MCF 10A (cell line): ENCODE results near the gene MED12L. TPM values are rescaled to one million over a fixed set of nuclear protein-coding genes. Genes with fewer than 3 reads are reported as not detected.

Source experiments
- BruUV-seq: library from RNA; stranded (reverse); fragments of 400-500 nt; replicated peaks from 2 replicates; lab custom pipeline; 2021; lab: Mats Ljungman, UMichigan
- CTCF ChIA-PET: fragments of 300-600 bp; sonication (Branson Sonifier 250); formaldehyde crosslinking; extraction: SDS; loops from one replicate; lab custom pipeline; 2021; ENCODE audit warnings: antibody characterized with exemption, inconsistent platforms; lab: Yijun Ruan, JAX
- POLR2A ChIA-PET: fragments of 300-600, 350-650 bp; sonication (Branson Sonifier 250); formaldehyde crosslinking; extraction: SDS; loops from one replicate; lab custom pipeline; 2020; ENCODE audit warnings: antibody characterized with exemption, inconsistent platforms; lab: Yijun Ruan, JAX
- DNase-seq: peaks from one replicate; pipeline ENCODE4 v3.0.0-alpha.2; 2018; ENCODE audit not compliant: unreplicated experiment
- H3K27ac Mint-ChIP-seq: one replicate; pipeline ENCODE4 v1.8.0; 2022; ENCODE audit warnings: mild to moderate bottlenecking, low read depth, mixed read lengths; ENCODE audit not compliant: unreplicated experiment
- H3K27me3 Mint-ChIP-seq: one replicate; pipeline ENCODE4 v1.8.0; 2022; ENCODE audit warnings: mixed read lengths; ENCODE audit not compliant: insufficient read depth, unreplicated experiment
- H3K36me3 Mint-ChIP-seq: one replicate; pipeline ENCODE4 v1.8.0; 2022; ENCODE audit warnings: mild to moderate bottlenecking, moderate library complexity, mixed read lengths; ENCODE audit not compliant: insufficient read depth, unreplicated experiment
- H3K4me1 Mint-ChIP-seq: one replicate; pipeline ENCODE4 v1.8.0; 2022; ENCODE audit warnings: mixed read lengths; ENCODE audit not compliant: insufficient read depth, unreplicated experiment
- H3K4me3 Mint-ChIP-seq: one replicate; pipeline ENCODE4 v1.8.0; 2022; ENCODE audit warnings: mild to moderate bottlenecking, moderate library complexity, mixed read lengths; ENCODE audit not compliant: unreplicated experiment
- H3K9me3 Mint-ChIP-seq: one replicate; pipeline ENCODE4 v1.8.0; 2022; ENCODE audit warnings: mixed read lengths; ENCODE audit not compliant: unreplicated experiment
- intact Hi-C: fragments of 100-400 bp; cut with micrococcal nuclease; formaldehyde crosslinking; loops from 2 replicates; pipeline ENCODE4 v1.14.1; 2022
- total RNA-seq: library from RNA; stranded (reverse); gene quantifications from 2 replicates; pipeline ENCODE4 v1.2.3, GENCODE V29; 2022
- TF ChIP-seq, protein P1 (sequence below): fragments of 200-600 bp; IDR thresholded peaks from one replicate; pipeline ENCODE4 v1.8.0; 2022; ENCODE audit warnings: antibody characterized with exemption, mild to moderate bottlenecking; ENCODE audit not compliant: unreplicated experiment

MED12L gene
- total RNA-seq, 1 experiment from 2014 or later, result 0.47 TPM

DNA sequence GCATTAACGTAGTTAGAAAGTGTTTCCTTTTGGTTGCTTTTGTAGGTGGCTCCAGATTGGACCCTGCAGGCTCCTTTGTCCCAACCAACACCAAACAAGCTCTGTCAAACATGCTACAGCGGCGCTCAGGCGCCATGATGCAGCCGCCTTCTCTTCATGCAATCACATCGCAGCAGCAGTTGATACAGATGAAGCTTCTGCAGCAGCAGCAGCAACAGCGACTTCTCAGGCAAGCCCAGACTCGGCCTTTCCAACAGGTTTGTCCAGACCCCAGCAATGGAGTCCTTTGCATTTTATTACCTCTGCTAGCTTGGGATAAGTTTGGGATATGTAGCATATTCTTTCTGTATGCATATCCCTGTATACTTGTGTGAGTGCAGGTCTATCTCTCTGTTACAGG is 309.1 kb downstream of the MED12L start:
- H3K9me3 Mint-ChIP-seq, result no peaks in the 10 kb centered on the region
- H3K36me3 Mint-ChIP-seq, result no peaks in the 10 kb centered on the region
- no peak overlapping the region for H3K27ac Mint-ChIP-seq
- DNase-seq, result no peak
- TF ChIP-seq, protein P1, sequence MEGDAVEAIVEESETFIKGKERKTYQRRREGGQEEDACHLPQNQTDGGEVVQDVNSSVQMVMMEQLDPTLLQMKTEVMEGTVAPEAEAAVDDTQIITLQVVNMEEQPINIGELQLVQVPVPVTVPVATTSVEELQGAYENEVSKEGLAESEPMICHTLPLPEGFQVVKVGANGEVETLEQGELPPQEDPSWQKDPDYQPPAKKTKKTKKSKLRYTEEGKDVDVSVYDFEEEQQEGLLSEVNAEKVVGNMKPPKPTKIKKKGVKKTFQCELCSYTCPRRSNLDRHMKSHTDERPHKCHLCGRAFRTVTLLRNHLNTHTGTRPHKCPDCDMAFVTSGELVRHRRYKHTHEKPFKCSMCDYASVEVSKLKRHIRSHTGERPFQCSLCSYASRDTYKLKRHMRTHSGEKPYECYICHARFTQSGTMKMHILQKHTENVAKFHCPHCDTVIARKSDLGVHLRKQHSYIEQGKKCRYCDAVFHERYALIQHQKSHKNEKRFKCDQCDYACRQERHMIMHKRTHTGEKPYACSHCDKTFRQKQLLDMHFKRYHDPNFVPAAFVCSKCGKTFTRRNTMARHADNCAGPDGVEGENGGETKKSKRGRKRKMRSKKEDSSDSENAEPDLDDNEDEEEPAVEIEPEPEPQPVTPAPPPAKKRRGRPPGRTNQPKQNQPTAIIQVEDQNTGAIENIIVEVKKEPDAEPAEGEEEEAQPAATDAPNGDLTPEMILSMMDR, result no peak
- H3K27me3 Mint-ChIP-seq, result no peaks in the 10 kb centered on the region
- POLR2A ChIA-PET, result no interaction called here
- no peak overlapping the region for H3K4me3 Mint-ChIP-seq
- intact Hi-C loops, result no loop called here
- no peaks in the 10 kb centered on the region for H3K4me1 Mint-ChIP-seq
- CTCF ChIA-PET, result interaction anchor here (0.6 kb wide), 1 partner anchor 15 kb away, joined by 3 read pairs; no protein-coding TSS in a partner anchor
- BruUV-seq, result no TSS peak

DNA sequence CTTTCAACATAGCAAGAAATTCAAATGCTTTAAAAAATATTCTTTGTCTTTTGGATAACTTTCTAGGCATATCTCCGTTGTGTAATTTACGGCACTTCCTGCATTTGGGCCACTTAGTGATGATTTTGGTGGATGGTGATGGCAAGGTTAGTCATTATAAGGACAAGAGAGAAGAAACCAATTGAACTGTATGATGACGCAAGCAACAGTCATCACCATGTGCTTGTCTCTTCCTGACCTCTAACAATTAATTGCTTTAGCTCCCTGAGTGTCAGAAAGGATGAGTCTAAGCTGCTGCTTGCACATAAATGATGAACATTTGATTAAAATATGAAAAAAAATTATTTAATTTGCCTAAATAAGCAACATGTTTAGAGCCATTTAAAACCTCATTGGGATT is 310.3 kb downstream of the MED12L start:
- ChIA-PET CTCF (interaction anchor here (0.6 to 0.7 kb wide), 2 partner anchors 168 to 215 kb away, joined by 3 read pairs; no protein-coding TSS in a partner anchor), POLR2A (interaction anchor here (0.6 to 1.2 kb wide), 4 partner anchors 9 to 1515 kb away, joined by 3 to 4 read pairs (median 3); partner anchors contain the start of gene GPR87)
- H3K27ac Mint-ChIP-seq, result no peak overlapping the region
- H3K4me3 Mint-ChIP-seq, result no peak overlapping the region
- TF ChIP-seq, protein P1, result no peak
- H3K9me3 Mint-ChIP-seq, result no peaks in the 10 kb centered on the region
- H3K27me3 Mint-ChIP-seq, result no peaks in the 10 kb centered on the region
- no peaks in the 10 kb centered on the region for H3K4me1 Mint-ChIP-seq
- DNase-seq, result peak; percentile 40
- BruUV-seq, result no TSS peak
- intact Hi-C loops, result no loop called here
- H3K36me3 Mint-ChIP-seq, result peaks cover 6% of the 10 kb centered on the region

DNA sequence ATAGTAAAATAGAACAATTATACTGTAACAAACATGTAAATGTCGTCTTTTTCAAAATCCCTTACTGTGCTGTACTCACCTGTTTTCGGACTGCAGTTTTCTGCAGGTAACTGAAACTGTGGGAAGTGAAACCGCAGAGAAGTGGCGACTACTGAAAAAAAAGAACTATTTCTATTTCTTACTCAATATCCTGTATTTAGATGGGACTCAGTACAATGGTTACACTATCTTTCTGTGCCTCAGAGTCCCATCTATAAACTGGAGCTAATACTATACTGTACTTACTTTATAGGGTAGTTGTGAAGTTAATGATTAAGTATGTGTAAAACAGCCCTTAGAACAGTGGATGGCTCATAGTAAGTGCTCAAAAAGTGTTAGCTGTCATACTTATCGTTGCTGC is 313.4 kb downstream of the MED12L start:
- peaks cover 6% of the 10 kb centered on the region for H3K36me3 Mint-ChIP-seq
- POLR2A ChIA-PET, result no interaction called here
- H3K27ac Mint-ChIP-seq, result no peak overlapping the region
- no peak overlapping the region for H3K4me3 Mint-ChIP-seq
- DNase-seq, result no peak
- H3K4me1 Mint-ChIP-seq, result peaks cover 5% of the 10 kb centered on the region
- TF ChIP-seq, protein P1, result no peak
- CTCF ChIA-PET, result interaction anchor here (0.7 to 0.8 kb wide), 2 partner anchors 9 to 520 kb away, joined by 3 read pairs; no protein-coding TSS in a partner anchor
- intact Hi-C loops, result no loop called here
- no TSS peak for BruUV-seq
- H3K27me3 Mint-ChIP-seq, result no peaks in the 10 kb centered on the region
- H3K9me3 Mint-ChIP-seq, result no peaks in the 10 kb centered on the region

DNA sequence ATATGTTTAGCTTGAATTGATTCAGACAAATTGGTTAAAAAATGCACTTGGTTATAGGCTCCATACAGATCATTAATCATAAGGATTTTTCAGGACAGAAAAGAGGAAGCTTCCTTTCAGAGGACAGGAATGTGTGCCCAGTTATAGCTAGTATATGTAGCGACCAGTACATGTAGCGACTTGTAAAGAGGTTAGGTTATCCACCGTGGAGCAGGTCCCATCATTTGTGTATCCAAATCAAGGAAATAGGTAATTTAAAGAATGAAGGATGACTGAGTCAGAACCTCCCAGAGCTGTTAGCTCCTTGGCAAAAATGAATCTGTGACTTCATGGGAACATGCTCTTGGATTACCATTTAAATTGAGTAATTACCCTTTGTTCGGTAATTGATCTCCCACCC is 314.9 kb downstream of the MED12L start:
- H3K27ac Mint-ChIP-seq, result no peak overlapping the region
- H3K4me3 Mint-ChIP-seq, result no peak overlapping the region
- peaks cover 5% of the 10 kb centered on the region for H3K4me1 Mint-ChIP-seq
- peaks cover 6% of the 10 kb centered on the region for H3K36me3 Mint-ChIP-seq
- no peak for DNase-seq
- CTCF ChIA-PET, result interaction anchor here (1.2 kb wide), 1 partner anchor 31 kb away, joined by 3 read pairs; no protein-coding TSS in a partner anchor
- POLR2A ChIA-PET, result interaction anchor here (0.7 kb wide), 1 partner anchor 113 kb away, joined by 3 read pairs; no protein-coding TSS in a partner anchor
- BruUV-seq, result no TSS peak
- TF ChIP-seq, protein P1, result no peak
- H3K27me3 Mint-ChIP-seq, result no peaks in the 10 kb centered on the region
- no peaks in the 10 kb centered on the region for H3K9me3 Mint-ChIP-seq
- intact Hi-C loops, result no loop called here
